ENCODE results near the gene INSYN2B. TPM values are rescaled to one million over a fixed set of nuclear protein-coding genes. Genes with fewer than 3 reads are reported as not detected.

INSYN2B gene
- total RNA-seq, 5 donors from 2014 or later (not counting 1 experiment from before 2014, with no cell fraction given): not detected

GRCh38 chr5:169875731-169876130 lies 104.6 kb downstream of the INSYN2B start:
- Histone ChIP-seq H3K36me3 (ENCODE audit: control insufficient read depth in 2 of 2, extremely low read depth in 1 of 2, insufficient read depth in 1 of 2, low read length in 1 of 2) (peaks cover 8 to 11% of the 10 kb centered on the region in 2 donors), H3K27ac (ENCODE audit: low read length) (no peak overlapping the region), H3K27me3 (replicated peaks in 1 of 2; ENCODE audit: control insufficient read depth in 2 of 2, extremely low read depth in 1 of 2, insufficient read depth in 2 of 2, low read length in 1 of 2) (no peaks in the 10 kb centered on the region), H3K9me3 (no peaks in the 10 kb centered on the region), H3K4me1 (ENCODE audit: control insufficient read depth in 1 of 2, extremely low read depth in 1 of 2, insufficient read depth in 2 of 2, low read length in 2 of 2) (no peaks in the 10 kb centered on the region), H3K4me3 (ENCODE audit: control insufficient read depth in 1 of 2, extremely low read depth in 1 of 2, low read length in 1 of 2) (no peak overlapping the region)
- DNase-seq (no peak), ATAC-seq (replicated peaks in 1 of 4) (no peak)
- ChIA-PET POLR2A (interaction anchor here in 1 of 2 donors (0.7 kb wide), 1 partner anchor 22 kb away, joined by 3 read pairs; no protein-coding TSS in a partner anchor), CTCF (no interaction called here)
- Mint-ChIP-seq H3K36me3 (peaks cover 55% of the 10 kb centered on the region), H3K4me1 (peaks cover 6 to 26% (median 7%) of the 10 kb centered on the region in 3 donors), H3K27me3 (no peaks in the 10 kb centered on the region), H3K4me3 (no peak overlapping the region), H3K27ac (no peak overlapping the region), H3K9me3 (no peaks in the 10 kb centered on the region)
- WGBS (ENCODE audit: insufficient coverage): 94% methylated on average over 2 of the region's 4 CpGs

- Mint-ChIP-seq H3K4me3 (no peak overlapping the region), H3K27ac (no peak overlapping the region), H3K9me3 (no peaks in the 10 kb centered on the region), H3K4me1 (peaks cover 6 to 26% (median 7%) of the 10 kb centered on the region in 3 donors), H3K36me3 (peaks cover 55% of the 10 kb centered on the region), H3K27me3 (no peaks in the 10 kb centered on the region)
- H3K9me3 ChIP-seq: no peaks in the 10 kb centered on the region
- no peak overlapping the region for H3K4me3 ChIP-seq (ENCODE audit: control insufficient read depth in 1 of 2, extremely low read depth in 1 of 2, low read length in 1 of 2)
- no peak overlapping the region for H3K27ac ChIP-seq (ENCODE audit: low read length)
- peaks cover 8 to 15% of the 10 kb centered on the region in 2 donors for H3K36me3 ChIP-seq (ENCODE audit: control insufficient read depth in 2 of 2, extremely low read depth in 1 of 2, insufficient read depth in 1 of 2, low read length in 1 of 2)
- ChIA-PET POLR2A (interaction anchor here in 1 of 2 donors (0.7 kb wide), 1 partner anchor 23 kb away, joined by 3 read pairs; no protein-coding TSS in a partner anchor), CTCF (no interaction called here)
- 98% methylated on average over 7 of the region's 8 CpGs for WGBS (ENCODE audit: insufficient coverage)
- H3K27me3 ChIP-seq (replicated peaks in 1 of 2; ENCODE audit: control insufficient read depth in 2 of 2, extremely low read depth in 1 of 2, insufficient read depth in 2 of 2, low read length in 1 of 2): no peaks in the 10 kb centered on the region
- no peak for ATAC-seq (replicated peaks in 1 of 4)
- no peaks in the 10 kb centered on the region for H3K4me1 ChIP-seq (ENCODE audit: control insufficient read depth in 1 of 2, extremely low read depth in 1 of 2, insufficient read depth in 2 of 2, low read length in 2 of 2)
- no peak for DNase-seq
Observed at GRCh38 chr5:169875091-169875728, 105.1 kb downstream of the INSYN2B start.

DNA sequence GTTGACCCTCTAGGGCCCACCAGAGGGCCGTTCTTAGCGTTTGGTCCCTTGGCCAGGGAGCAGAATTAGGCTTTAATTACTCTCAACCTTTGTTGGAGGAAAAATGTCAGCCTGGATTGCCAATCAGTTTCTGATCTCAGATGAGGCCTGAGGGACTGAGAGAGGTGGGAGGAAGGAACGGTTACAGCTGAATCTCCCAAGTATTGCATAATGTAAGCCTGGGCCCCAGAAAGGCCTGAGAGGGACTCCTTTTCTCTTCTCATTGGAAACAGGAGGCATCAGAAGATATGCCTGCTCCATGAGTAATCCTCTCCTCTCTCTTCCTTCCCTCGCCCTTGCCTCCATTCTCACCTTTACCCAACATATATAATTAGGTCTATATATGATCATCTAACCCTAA lies 105.7 kb downstream of the INSYN2B start:
- CTCF ChIA-PET: interaction anchor here in 1 of 2 donors (0.7 kb wide), 1 partner anchor 349 kb away, joined by 6 read pairs; no protein-coding TSS in a partner anchor
- Mint-ChIP-seq H3K4me1 (peaks cover 6 to 26% (median 7%) of the 10 kb centered on the region in 3 donors), H3K4me3 (no peak overlapping the region), H3K9me3 (no peaks in the 10 kb centered on the region), H3K27me3 (no peaks in the 10 kb centered on the region), H3K36me3 (peaks cover 59% of the 10 kb centered on the region), H3K27ac (no peak overlapping the region)
- Histone ChIP-seq H3K4me3 (ENCODE audit: control insufficient read depth in 1 of 2, extremely low read depth in 1 of 2, low read length in 1 of 2) (no peak overlapping the region), H3K27me3 (replicated peaks in 1 of 2; ENCODE audit: control insufficient read depth in 2 of 2, extremely low read depth in 1 of 2, insufficient read depth in 2 of 2, low read length in 1 of 2) (no peaks in the 10 kb centered on the region), H3K4me1 (ENCODE audit: control insufficient read depth in 1 of 2, extremely low read depth in 1 of 2, insufficient read depth in 2 of 2, low read length in 2 of 2) (no peaks in the 10 kb centered on the region), H3K36me3 (ENCODE audit: control insufficient read depth in 2 of 2, extremely low read depth in 1 of 2, insufficient read depth in 1 of 2, low read length in 1 of 2) (peaks cover 10 to 20% of the 10 kb centered on the region in 2 donors), H3K27ac (ENCODE audit: low read length) (no peak overlapping the region), H3K9me3 (no peaks in the 10 kb centered on the region)
- WGBS (ENCODE audit: insufficient coverage): 97% methylated on average over 3 of the region's 4 CpGs
- DNase-seq (no peak), ATAC-seq (replicated peaks in 1 of 4) (no peak)
- POLR2A ChIA-PET: no interaction called here

DNA sequence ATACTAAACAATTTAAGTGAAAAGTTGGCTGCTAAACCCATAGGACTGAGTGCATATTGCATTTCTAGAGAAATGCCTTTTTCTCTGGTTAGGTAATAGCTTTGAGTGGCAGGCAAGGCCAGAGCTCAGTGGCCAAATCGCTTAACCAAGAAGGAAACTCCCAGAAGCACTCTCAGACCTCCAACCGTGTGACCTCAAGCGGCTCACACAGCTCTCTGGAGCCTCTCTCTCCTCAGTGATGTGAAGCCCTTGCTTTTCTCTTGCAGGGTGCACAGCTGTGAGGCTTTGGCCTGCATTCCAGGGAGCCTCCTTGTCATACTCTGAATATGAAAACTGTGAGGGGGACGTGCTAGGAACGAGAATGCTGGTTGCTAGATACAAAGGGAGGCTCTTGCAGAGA lies 106.7 kb downstream of the INSYN2B start:
- H3K4me3 Mint-ChIP-seq: no peak overlapping the region
- no peak overlapping the region for H3K4me3 ChIP-seq (ENCODE audit: control insufficient read depth in 1 of 2, extremely low read depth in 1 of 2, low read length in 1 of 2)
- ATAC-seq (replicated peaks in 1 of 4): no peak
- no peak overlapping the region for H3K27ac Mint-ChIP-seq
- WGBS (ENCODE audit: insufficient coverage): no CpG with 5 or more reads among the region's 5 CpGs
- H3K9me3 Mint-ChIP-seq: no peaks in the 10 kb centered on the region
- peaks cover 59% of the 10 kb centered on the region for H3K36me3 Mint-ChIP-seq
- no peaks in the 10 kb centered on the region for H3K9me3 ChIP-seq
- no peaks in the 10 kb centered on the region for H3K27me3 ChIP-seq (replicated peaks in 1 of 2; ENCODE audit: control insufficient read depth in 2 of 2, extremely low read depth in 1 of 2, insufficient read depth in 2 of 2, low read length in 1 of 2)
- no peaks in the 10 kb centered on the region for H3K4me1 ChIP-seq (ENCODE audit: control insufficient read depth in 1 of 2, extremely low read depth in 1 of 2, insufficient read depth in 2 of 2, low read length in 2 of 2)
- peaks cover 10 to 28% of the 10 kb centered on the region in 2 donors for H3K36me3 ChIP-seq (ENCODE audit: control insufficient read depth in 2 of 2, extremely low read depth in 1 of 2, insufficient read depth in 1 of 2, low read length in 1 of 2)
- CTCF ChIA-PET: interaction anchor here in 1 of 2 donors (0.7 kb wide), 1 partner anchor 60 kb away, joined by 6 read pairs; no protein-coding TSS in a partner anchor
- no peak overlapping the region for H3K27ac ChIP-seq (ENCODE audit: low read length)
- peaks cover 2 to 27% (median 4%) of the 10 kb centered on the region in 3 donors for H3K4me1 Mint-ChIP-seq
- POLR2A ChIA-PET: interaction anchor here in 1 of 2 donors (0.6 kb wide), 1 partner anchor 948 kb away, joined by 3 read pairs; no protein-coding TSS in a partner anchor
- H3K27me3 Mint-ChIP-seq: no peaks in the 10 kb centered on the region
- no peak for DNase-seq

DNA sequence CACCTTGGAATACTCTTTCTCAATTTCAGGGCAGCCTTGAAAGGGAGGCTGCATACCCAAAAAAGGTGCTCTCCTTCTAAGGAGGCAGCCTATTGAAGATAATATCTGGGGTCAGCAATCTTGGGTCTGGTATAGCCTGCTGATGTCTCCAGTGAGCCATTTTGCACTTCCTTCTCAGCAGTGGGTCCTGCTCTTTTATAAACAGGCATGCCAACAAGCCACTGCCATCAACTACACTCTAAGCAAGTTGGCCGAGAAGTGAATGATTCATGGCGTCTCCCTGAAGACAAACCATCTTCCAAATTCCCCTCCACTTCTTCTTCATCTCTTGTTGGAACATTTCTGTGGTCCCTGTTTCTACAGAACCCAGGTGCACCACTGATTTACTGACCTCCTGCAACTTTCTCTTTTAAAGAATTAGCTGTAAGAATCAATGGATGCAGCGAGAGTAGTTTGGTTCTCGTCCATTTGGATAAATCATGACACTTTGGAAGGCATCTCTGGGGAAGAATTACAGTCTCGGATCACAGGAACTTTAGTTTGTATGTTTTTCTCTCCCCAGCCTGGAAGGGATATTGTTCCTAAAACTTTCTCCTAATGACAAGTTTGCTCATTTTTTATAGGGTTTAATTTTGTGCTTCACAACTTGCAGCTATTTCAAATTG lies 108.3 kb downstream of the INSYN2B start:
- Mint-ChIP-seq H3K27ac (no peak overlapping the region), H3K4me3 (no peak overlapping the region), H3K4me1 (peaks cover 2 to 28% (median 2%) of the 10 kb centered on the region in 3 donors), H3K27me3 (no peaks in the 10 kb centered on the region), H3K9me3 (no peaks in the 10 kb centered on the region), H3K36me3 (peaks cover 58% of the 10 kb centered on the region)
- peaks cover 10 to 42% of the 10 kb centered on the region in 2 donors for H3K36me3 ChIP-seq (ENCODE audit: control insufficient read depth in 2 of 2, extremely low read depth in 1 of 2, insufficient read depth in 1 of 2, low read length in 1 of 2)
- no peaks in the 10 kb centered on the region for H3K4me1 ChIP-seq (ENCODE audit: control insufficient read depth in 1 of 2, extremely low read depth in 1 of 2, insufficient read depth in 2 of 2, low read length in 2 of 2)
- ATAC-seq (replicated peaks in 1 of 4) (no peak), DNase-seq (no peak)
- H3K27me3 ChIP-seq (replicated peaks in 1 of 2; ENCODE audit: control insufficient read depth in 2 of 2, extremely low read depth in 1 of 2, insufficient read depth in 2 of 2, low read length in 1 of 2): no peaks in the 10 kb centered on the region
- ChIA-PET CTCF (no interaction called here), POLR2A (no interaction called here)
- no peak overlapping the region for H3K4me3 ChIP-seq (ENCODE audit: control insufficient read depth in 1 of 2, extremely low read depth in 1 of 2, low read length in 1 of 2)
- H3K9me3 ChIP-seq: no peaks in the 10 kb centered on the region
- WGBS (ENCODE audit: insufficient coverage): 100% methylated on average over 4 of the region's 5 CpGs
- no peak overlapping the region for H3K27ac ChIP-seq (ENCODE audit: low read length)

GRCh38 chr5:169870211-169870610 lies 110.1 kb downstream of the INSYN2B start:
- H3K36me3 Mint-ChIP-seq: peaks cover 59% of the 10 kb centered on the region
- no peak overlapping the region for H3K27ac Mint-ChIP-seq
- Histone ChIP-seq H3K36me3 (ENCODE audit: control insufficient read depth in 2 of 2, extremely low read depth in 1 of 2, insufficient read depth in 1 of 2, low read length in 1 of 2) (peaks cover 8 to 49% of the 10 kb centered on the region in 2 donors), H3K27me3 (replicated peaks in 1 of 2; ENCODE audit: control insufficient read depth in 2 of 2, extremely low read depth in 1 of 2, insufficient read depth in 2 of 2, low read length in 1 of 2) (no peaks in the 10 kb centered on the region), H3K4me1 (ENCODE audit: control insufficient read depth in 1 of 2, extremely low read depth in 1 of 2, insufficient read depth in 2 of 2, low read length in 2 of 2) (no peaks in the 10 kb centered on the region), H3K27ac (ENCODE audit: low read length) (no peak overlapping the region), H3K9me3 (no peaks in the 10 kb centered on the region), H3K4me3 (ENCODE audit: control insufficient read depth in 1 of 2, extremely low read depth in 1 of 2, low read length in 1 of 2) (no peak overlapping the region)
- no peaks in the 10 kb centered on the region for H3K27me3 Mint-ChIP-seq
- WGBS (ENCODE audit: insufficient coverage): 100% methylated on average over 1 of the region's 2 CpGs
- no peak for ATAC-seq (replicated peaks in 1 of 4)
- H3K4me3 Mint-ChIP-seq: no peak overlapping the region
- POLR2A ChIA-PET: no interaction called here
- no peak for DNase-seq
- CTCF ChIA-PET: no interaction called here
- peaks cover 0 to 14% (median 6%) of the 10 kb centered on the region in 3 donors for H3K4me1 Mint-ChIP-seq
- H3K9me3 Mint-ChIP-seq: no peaks in the 10 kb centered on the region
